IMR-90 (cell line): ENCODE measurements around the gene AGAP1. TPM values are rescaled to one million over a fixed set of nuclear protein-coding genes. Genes with fewer than 3 reads are reported as not detected.

Experiments used
- ATAC-seq: fragments of 200-7000 bp; cut with Tn5 transposase; 2 replicates; pipeline ENCODE4 v1.9.1; 2020; ENCODE audit warnings: low read depth, mild to moderate bottlenecking, moderate library complexity
- BruUV-seq: library from RNA; stranded (reverse); fragments of 400-500 nt; replicated peaks from 2 replicates; lab custom pipeline; 2021; lab: Mats Ljungman, UMichigan
- CTCF ChIA-PET: fragments of 300-600 bp; formaldehyde crosslinking; extraction: SDS; loops from one replicate; lab custom pipeline; 2021; ENCODE audit warnings: antibody characterized with exemption; lab: Yijun Ruan, JAX
- POLR2A ChIA-PET: fragments of 300-600 bp; sonication (Branson Sonifier 250); formaldehyde crosslinking; loops from one replicate; lab custom pipeline; 2022; ENCODE audit warnings: antibody characterized with exemption; ENCODE audit not compliant: unreplicated experiment; lab: Charles Lee
- DNase-seq: peaks from one replicate; pipeline ENCODE4 v3.0.0; 2013
- H2AFZ ChIP-seq: replicated peaks from 2 replicates; pipeline ENCODE3; 2013; ENCODE audit warnings: low read length, mild to moderate bottlenecking; ENCODE audit not compliant: poor library complexity
- H2AK5ac ChIP-seq: 2 replicates; pipeline ENCODE4 v1.6.1; 2013; ENCODE audit warnings: low read depth, low read length, inconsistent platforms
- H2AK9ac ChIP-seq: replicated peaks from 2 replicates; pipeline ENCODE3; 2013; ENCODE audit warnings: mild to moderate bottlenecking, low read depth, low read length, moderate library complexity; ENCODE audit not compliant: poor library complexity
- H2BK120ac ChIP-seq: 2 replicates; pipeline ENCODE4 v1.6.1; 2013; ENCODE audit warnings: low read depth, low read length, inconsistent platforms
- H2BK15ac ChIP-seq: 3 replicates; pipeline ENCODE4 v1.6.1; 2013; ENCODE audit warnings: low read depth, low read length, inconsistent platforms
- H2BK20ac ChIP-seq: 2 replicates; pipeline ENCODE4 v1.6.1; 2013; ENCODE audit warnings: low read depth, mild to moderate bottlenecking, inconsistent platforms, low read length, moderate library complexity
- H2BK5ac ChIP-seq: 2 replicates; pipeline ENCODE4 v1.6.1; 2013; ENCODE audit warnings: mild to moderate bottlenecking, low read depth, low read length, inconsistent platforms; ENCODE audit not compliant: poor library complexity, severe bottlenecking
- H3K14ac ChIP-seq: replicated peaks from 2 replicates; pipeline ENCODE4 v1.6.1; 2013; ENCODE audit warnings: low read depth, low read length, inconsistent platforms
- H3K18ac ChIP-seq: 2 replicates; pipeline ENCODE4 v1.6.1; 2013; ENCODE audit warnings: low read depth, low read length, control low read depth
- H3K23ac ChIP-seq: 2 replicates; pipeline ENCODE4 v1.6.1; 2013; ENCODE audit warnings: low read depth, low read length, inconsistent platforms
- H3K27ac ChIP-seq: 2 replicates; pipeline ENCODE4 v1.5.1; 2013; ENCODE audit warnings: mild to moderate bottlenecking, control low read depth, low read length; ENCODE audit not compliant: insufficient read depth
- H3K27me3 ChIP-seq: 2 replicates; pipeline ENCODE4 v1.6.1; 2013; ENCODE audit warnings: low read length; ENCODE audit not compliant: control insufficient read depth, insufficient read depth
- H3K36me3 ChIP-seq: 2 replicates; pipeline ENCODE4 v1.6.1; 2013; ENCODE audit warnings: low read length, mixed read lengths; ENCODE audit not compliant: control insufficient read depth, insufficient read depth
- H3K4ac ChIP-seq: 2 replicates; pipeline ENCODE4 v1.6.1; 2013; ENCODE audit warnings: low read depth, low read length, inconsistent platforms
- H3K4me1 ChIP-seq: 2 replicates; pipeline ENCODE4 v1.6.1; 2013; ENCODE audit warnings: low read length, mixed read lengths; ENCODE audit not compliant: control insufficient read depth, insufficient read depth
- H3K4me2 ChIP-seq: 2 replicates; pipeline ENCODE4 v1.6.1; 2013; ENCODE audit warnings: low read depth, mild to moderate bottlenecking, control low read depth, low read length, moderate library complexity
- H3K4me3 ChIP-seq: 2 replicates; pipeline ENCODE4 v1.5.1; 2013; ENCODE audit warnings: low read depth, mild to moderate bottlenecking, control low read depth, low read length, moderate library complexity; ENCODE audit not compliant: insufficient read depth
- H3K56ac ChIP-seq: 2 replicates; pipeline ENCODE4 v1.6.1; 2013; ENCODE audit warnings: low read length, inconsistent platforms; ENCODE audit not compliant: insufficient read depth; ENCODE audit errors: extremely low read depth
- H3K79me1 ChIP-seq, 2 experiments: 2 replicates each; pipeline ENCODE4 v1.6.1; 2013; ENCODE audit warnings: low read length in 2 of 2, inconsistent platforms in 1 of 2, low read depth in 1 of 2
- H3K9ac ChIP-seq: 2 replicates; pipeline ENCODE4 v1.6.1; 2013; ENCODE audit warnings: low read depth, low read length, control low read depth
- H3K9me1 ChIP-seq: 2 replicates; pipeline ENCODE4 v1.6.1; 2013; ENCODE audit warnings: low read length, inconsistent platforms; ENCODE audit not compliant: insufficient read depth
- H3K9me3 ChIP-seq: 2 replicates; pipeline ENCODE4 v1.6.1; 2013; ENCODE audit warnings: low read length; ENCODE audit not compliant: control insufficient read depth, insufficient read depth
- H4K20me1 ChIP-seq: 2 replicates; pipeline ENCODE4 v1.6.1; 2013; ENCODE audit warnings: low read length, inconsistent platforms; ENCODE audit not compliant: insufficient read depth
- H4K5ac ChIP-seq: 2 replicates; pipeline ENCODE4 v1.6.1; 2013; ENCODE audit warnings: mild to moderate bottlenecking, low read depth, low read length, control low read depth
- H4K8ac ChIP-seq, 2 experiments: 2 replicates each; pipeline ENCODE4 v1.6.1; 2013; ENCODE audit warnings: low read depth in 2 of 2, low read length in 2 of 2, control low read depth in 1 of 2, inconsistent platforms in 1 of 2
- H4K91ac ChIP-seq: 2 replicates; pipeline ENCODE4 v1.6.1; 2013; ENCODE audit warnings: low read depth, low read length, inconsistent platforms; ENCODE audit not compliant: insufficient read depth
- BHLHE40 ChIP-seq: fragments of 150-350 bp; IDR thresholded peaks from 2 replicates; pipeline ENCODE4 v1.6.1; 2016; ENCODE audit warnings: mild to moderate bottlenecking, low read depth, low read length
- CEBPB ChIP-seq: IDR thresholded peaks from 2 replicates; pipeline ENCODE4 v1.6.1; 2012; ENCODE audit warnings: low read depth, low read length, improper control_type of control experiment
- CHD1 ChIP-seq: IDR thresholded peaks from 2 replicates; pipeline ENCODE4 v1.6.1; 2012; ENCODE audit warnings: low read depth, low read length, improper control_type of control experiment
- CTCF ChIP-seq: conservative IDR thresholded peaks from 2 replicates; pipeline ENCODE4 v1.5.1; 2012; ENCODE audit warnings: mild to moderate bottlenecking, low read depth, low read length, improper control_type of control experiment
- ELK1 ChIP-seq: fragments of 150-350 bp; IDR thresholded peaks from 2 replicates; pipeline ENCODE4 v1.6.1; 2016; ENCODE audit warnings: low read depth, mild to moderate bottlenecking, low read length, moderate library complexity, borderline replicate concordance
- FOS ChIP-seq: fragments of 150-350 bp; IDR thresholded peaks from 2 replicates; pipeline ENCODE4 v1.6.1; 2016; ENCODE audit warnings: low read depth, low read length
- MAFK ChIP-seq: IDR thresholded peaks from 2 replicates; pipeline ENCODE4 v1.6.1; 2012; ENCODE audit warnings: low read depth, low read length, improper control_type of control experiment
- MAZ ChIP-seq: IDR thresholded peaks from 2 replicates; pipeline ENCODE4 v1.6.1; 2012; ENCODE audit warnings: low read depth, mild to moderate bottlenecking, low read length, improper control_type of control experiment, moderate library complexity, borderline replicate concordance
- MXI1 ChIP-seq: IDR thresholded peaks from 2 replicates; pipeline ENCODE4 v1.6.1; 2012; ENCODE audit warnings: low read depth, mild to moderate bottlenecking, low read length, moderate library complexity, borderline replicate concordance
- NFE2L2 ChIP-seq: fragments of 150-350 bp; IDR thresholded peaks from 2 replicates; pipeline ENCODE4 v1.6.1; 2016; ENCODE audit warnings: low read depth, mild to moderate bottlenecking, low read length
- RAD21 ChIP-seq: IDR thresholded peaks from 2 replicates; pipeline ENCODE4 v1.6.1; 2012; ENCODE audit warnings: low read length, improper control_type of control experiment
- RCOR1 ChIP-seq: IDR thresholded peaks from 2 replicates; pipeline ENCODE4 v1.6.1; 2012; ENCODE audit warnings: mild to moderate bottlenecking, low read length, improper control_type of control experiment; ENCODE audit not compliant: insufficient replicate concordance
- SMC3 ChIP-seq: fragments of 150-350 bp; IDR thresholded peaks from 2 replicates; pipeline ENCODE4 v1.6.1; 2016; ENCODE audit warnings: low read depth, mild to moderate bottlenecking, antibody characterized with exemption, low read length, moderate library complexity
- WGBS, 2 experiments: methylation state at CpG; one replicate each; pipeline versions ENCODE4 v1.1.5 to v1.1.7; 2013; ENCODE audit warnings: missing lambda C conversion rate in 2 of 2; ENCODE audit not compliant: insufficient read length in 1 of 2; ENCODE audit errors: extremely low coverage in 2 of 2; 5-methylcytosine and 5-hydroxymethylcytosine counted together
- dilution Hi-C: fragments of 300-500 bp; cut with HindIII; formaldehyde crosslinking; loops from one replicate; pipeline ENCODE4 v1.14.3; 2018; ENCODE audit warnings: low sequenced_read_pairs; ENCODE audit not compliant: unreplicated experiment
- in situ Hi-C: fragments of 300-500 bp; cut with MboI; formaldehyde crosslinking; loops from 3 replicates; pipeline ENCODE4 v1.14.3; 2019; ENCODE audit warnings: low sequenced_read_pairs, inconsistent platforms, mixed read lengths
- intact Hi-C: fragments of 100-400 bp; cut with micrococcal nuclease; formaldehyde crosslinking; loops from 2 replicates; pipeline ENCODE4 v1.10.0; 2022
- polyA plus RNA-seq, 3 experiments: library from polyadenylated mRNA; depleted of rRNA; stranded (reverse); fragments of >200 nt; gene quantifications; 2 replicates each; pipeline ENCODE4 v1.2.3, GENCODE V29; 2012; ENCODE audit warnings: low replicate concordance in 1 of 3
- total RNA-seq: library from RNA; depleted of rRNA; stranded (reverse); fragments of >200 nt; gene quantifications from 2 replicates; pipeline ENCODE4 v1.2.3, GENCODE V29; 2012

AGAP1 gene
- total and polyA plus RNA-seq, 2 of the 4 experiments (the other 2 are of a cell fraction), result 15.1 to 16.4 TPM

- Histone ChIP-seq H2AK5ac (no peak overlapping the region), H3K9me1 (no peaks in the 10 kb centered on the region), H3K56ac (no peak overlapping the region), H3K4me3 (no peak overlapping the region), H3K23ac (no peak overlapping the region), H3K79me1 (no peaks in the 10 kb centered on the region), H3K4me2 (no peak overlapping the region), H3K4me1 (no peaks in the 10 kb centered on the region), H3K27ac (no peak overlapping the region), H2AK9ac (no peak overlapping the region), H3K18ac (no peak overlapping the region), H3K9ac (no peak overlapping the region), H2BK20ac (no peak overlapping the region), H4K8ac (no peak overlapping the region), H3K14ac (no peak overlapping the region), H4K5ac (no peak overlapping the region), H2BK120ac (no peak overlapping the region), H3K4ac (no peak overlapping the region), H2BK5ac (no peak overlapping the region), H3K27me3 (peaks cover 13% of the 10 kb centered on the region; the same call in 1 of the 2 replicates), H4K91ac (no peak overlapping the region), H2BK15ac (no peak overlapping the region), H3K9me3 (no peaks in the 10 kb centered on the region), H2AFZ (no peak overlapping the region), H4K20me1 (no peaks in the 10 kb centered on the region), H3K36me3 (no peaks in the 10 kb centered on the region)
- WGBS, 2 experiments, result no CpG with 5 or more reads among the region's 12 CpGs
- ATAC-seq (no peak), DNase-seq (no peak)
- ChIA-PET CTCF (no interaction called here), POLR2A (no interaction called here)
- no TSS peak for BruUV-seq
- dilution Hi-C loops (no loop called here), in situ Hi-C loops (no loop called here), intact Hi-C loops (no loop called here)
- no peak for TF ChIP-seq FOS
- TF ChIP-seq NFE2L2, result no peak
- TF ChIP-seq SMC3, result no peak
- TF ChIP-seq RCOR1, result no peak
- TF ChIP-seq CHD1, result no peak
- no peak for TF ChIP-seq MAZ
- no peak for TF ChIP-seq RAD21
- TF ChIP-seq ELK1, result no peak
- no peak for TF ChIP-seq MXI1
- no peak for TF ChIP-seq BHLHE40
- TF ChIP-seq CTCF, result no peak
- no peak for TF ChIP-seq CEBPB
- TF ChIP-seq MAFK, result no peak
These were observed 32.0 kb upstream of the AGAP1 start for GRCh38 chr2:235461763-235462414.
